HepG2 (cell line): Measurements from ENCODE around the gene TP53TG5. TPM values are rescaled to one million over a fixed set of nuclear protein-coding genes. Genes with fewer than 3 reads are reported as not detected.
A peak's percentile ranks its signal among the peaks of the same experiment; 100 is the strongest.

ENCODE experiments used
- BRCA1 ChIP-seq: sonication (generic); formaldehyde crosslinking; IDR thresholded peaks from 2 replicates; pipeline ENCODE4 v1.4.0; 2020; ENCODE audit warnings: missing genetic modification reagents
- CHD2 ChIP-seq: IDR thresholded peaks from 2 replicates; pipeline ENCODE4 v1.6.1; 2011; ENCODE audit warnings: low read depth, low read length, improper control_type of control experiment
- GMEB2 ChIP-seq: IDR thresholded peaks from 2 replicates; pipeline ENCODE4 v1.6.1; 2016; ENCODE audit warnings: missing biosample characterization, missing genetic modification reagents, low read depth
- HMGXB3 ChIP-seq: sonication (generic); formaldehyde crosslinking; IDR thresholded peaks from 2 replicates; pipeline ENCODE4 v1.4.0; 2020; ENCODE audit warnings: missing genetic modification reagents, borderline replicate concordance
- NFE2L1 ChIP-seq: sonication (generic); formaldehyde crosslinking; IDR thresholded peaks from 2 replicates; pipeline ENCODE4 v1.4.0; 2020; ENCODE audit warnings: missing genetic modification reagents, mild to moderate bottlenecking, borderline replicate concordance
- NFIB ChIP-seq: sonication (generic); formaldehyde crosslinking; IDR thresholded peaks from 2 replicates; pipeline ENCODE4 v1.9.0; 2021; ENCODE audit warnings: missing genetic modification reagents, mild to moderate bottlenecking, borderline replicate concordance
- NFYC ChIP-seq: IDR thresholded peaks from 2 replicates; pipeline ENCODE4 v1.6.1; 2016; ENCODE audit warnings: missing genetic modification reagents, missing compliant biosample characterization
- SOX13 ChIP-seq, 3 experiments: fragments of 450-650 bp in 1 of 3; sonication (generic) in 1 of 3; formaldehyde crosslinking in 1 of 3; IDR thresholded peaks in 2 of 3; conservative IDR thresholded peaks in 1 of 3; 2 replicates each; pipeline versions ENCODE4 v1.5.0 to v1.6.1; 2016 to 2020; ENCODE audit warnings: antibody characterized with exemption in 1 of 3, mild to moderate bottlenecking in 1 of 3, missing compliant biosample characterization in 1 of 3, missing genetic modification reagents in 1 of 3, moderate library complexity in 1 of 3
- ZKSCAN5 ChIP-seq: sonication (generic); formaldehyde crosslinking; IDR thresholded peaks from 2 replicates; pipeline ENCODE4 v1.5.1; 2020; ENCODE audit warnings: mild to moderate bottlenecking, missing genetic modification reagents
- ZNF234 ChIP-seq: sonication (generic); formaldehyde crosslinking; conservative IDR thresholded peaks from 2 replicates; pipeline ENCODE4 v1.5.1; 2020; ENCODE audit warnings: mild to moderate bottlenecking, missing genetic modification reagents
- ZNF263 ChIP-seq: sonication (generic); formaldehyde crosslinking; IDR thresholded peaks from 2 replicates; pipeline ENCODE4 v1.4.0; 2020; ENCODE audit warnings: missing genetic modification reagents
- ZSCAN20 ChIP-seq: sonication (generic); formaldehyde crosslinking; IDR thresholded peaks from 2 replicates; pipeline ENCODE4 v1.4.0; 2020; ENCODE audit warnings: missing genetic modification reagents, mild to moderate bottlenecking, borderline replicate concordance
- ZSCAN29 ChIP-seq: sonication (generic); formaldehyde crosslinking; conservative IDR thresholded peaks from 2 replicates; pipeline ENCODE4 v1.4.0; 2020; ENCODE audit warnings: mild to moderate bottlenecking, missing genetic modification reagents
- polyA plus RNA-seq, 8 experiments: library from polyadenylated mRNA; depleted of rRNA in 3 of 8; stranded (reverse) in 7 of 8; unstranded in 1 of 8; fragments of >200 nt; fragmentation: Illumina TruSeq in 4 of 8; extraction: Trizol in 4 of 8; gene quantifications; 2 replicates each; pipeline versions ENCODE4 v1.2.1 to v1.2.3, GENCODE V29; 2011 to 2016; ENCODE audit warnings: low read depth in 4 of 8, missing spikeins in 1 of 8, mixed read lengths in 1 of 8; ENCODE audit not compliant: insufficient read depth in 1 of 8
- total RNA-seq, 5 experiments: library from RNA; depleted of rRNA; stranded (reverse); fragments of >200 nt; fragmentation: Illumina TruSeq; extraction: Trizol; gene quantifications; 2 replicates each; pipeline ENCODE4 v1.2.3, GENCODE V29; 2016; ENCODE audit warnings: low read depth in 1 of 5
- TF ChIP-seq, protein P1 (sequence below): sonication (generic); formaldehyde crosslinking; IDR thresholded peaks from 2 replicates; pipeline ENCODE4 v1.4.0; 2020; ENCODE audit warnings: missing genetic modification reagents
- TF ChIP-seq, protein P2 (sequence below): sonication (generic); formaldehyde crosslinking; IDR thresholded peaks from 2 replicates; pipeline ENCODE4 v1.4.0; 2020; ENCODE audit warnings: missing genetic modification reagents
- TF ChIP-seq, protein P3 (sequence below): IDR thresholded peaks from 2 replicates; pipeline ENCODE4 v1.6.1; 2018; ENCODE audit warnings: missing genetic modification reagents

Gene TP53TG5
- total and polyA plus RNA-seq, 2 of the 13 experiments (the other 11 are each of a cell fraction or from before 2014, with no cell fraction given): 0.11 TPM; not detected in 1

DNA sequence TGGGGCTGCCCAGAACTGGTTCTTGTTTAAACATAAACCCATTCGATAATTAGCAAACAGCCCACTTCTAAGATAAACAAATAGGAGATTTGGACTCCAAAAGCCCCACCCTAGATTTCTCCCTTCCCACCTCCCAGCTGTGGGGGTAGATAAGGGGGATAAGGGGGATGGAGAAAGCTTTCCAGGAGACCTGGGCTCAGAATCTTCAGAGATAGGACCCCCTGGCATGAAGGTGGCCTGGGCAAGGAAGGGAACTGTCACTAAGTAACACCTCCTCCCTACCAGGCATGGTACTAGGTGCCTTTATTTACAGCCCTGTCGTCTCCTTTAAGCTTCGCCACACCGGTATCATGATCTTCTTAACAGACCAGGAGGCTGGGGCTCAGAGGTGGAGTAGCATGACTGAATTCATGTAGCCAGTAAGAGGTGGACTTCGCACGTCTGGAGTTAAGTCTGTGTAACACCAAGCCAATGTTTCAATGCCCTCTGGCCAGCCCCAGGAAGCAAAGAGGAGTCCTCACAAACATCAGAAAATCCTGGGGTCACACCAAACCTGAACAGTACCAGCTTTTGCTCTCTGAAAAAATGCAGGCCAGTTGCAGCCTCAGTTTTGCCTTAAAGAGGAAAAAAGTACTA, 34.5 kb downstream of the TP53TG5 start (continued):
- TF ChIP-seq NFE2L1 (CRISPR knock-in tag) (no peak), ZSCAN20 (0 out of 2 replicates have a peak, but pooled peaks have one; percentile 5), ZNF234 (CRISPR knock-in tag) (no peak), ZSCAN29 (CRISPR knock-in tag) (peak; percentile 85; the same call in 1 of the 2 replicates), SOX13 (IDR thresholded peaks at IDR 0.05) (no peak; the same call in 1 of the 2 replicates), SOX13 (CRISPR knock-in tag; conservative IDR thresholded peaks at IDR 0.05 in 1 of 2, IDR thresholded peaks at IDR 0.05 in 1 of 2) (peak in 1 of 2 experiments; percentile 7; a peak in 2 of 4 replicates), NFYC (CRISPR knock-in tag) (no peak), GMEB2 (CRISPR knock-in tag) (no peak), BRCA1 (CRISPR knock-in tag) (no peak), HMGXB3 (CRISPR knock-in tag) (no peak), CHD2 (no peak), ZNF263 (CRISPR knock-in tag) (0 out of 2 replicates have a peak, but pooled peaks have one; percentile 12), NFIB (CRISPR knock-in tag) (no peak), ZKSCAN5 (no peak)
- TF ChIP-seq, protein P1, sequence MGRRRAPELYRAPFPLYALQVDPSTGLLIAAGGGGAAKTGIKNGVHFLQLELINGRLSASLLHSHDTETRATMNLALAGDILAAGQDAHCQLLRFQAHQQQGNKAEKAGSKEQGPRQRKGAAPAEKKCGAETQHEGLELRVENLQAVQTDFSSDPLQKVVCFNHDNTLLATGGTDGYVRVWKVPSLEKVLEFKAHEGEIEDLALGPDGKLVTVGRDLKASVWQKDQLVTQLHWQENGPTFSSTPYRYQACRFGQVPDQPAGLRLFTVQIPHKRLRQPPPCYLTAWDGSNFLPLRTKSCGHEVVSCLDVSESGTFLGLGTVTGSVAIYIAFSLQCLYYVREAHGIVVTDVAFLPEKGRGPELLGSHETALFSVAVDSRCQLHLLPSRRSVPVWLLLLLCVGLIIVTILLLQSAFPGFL (CRISPR knock-in tag): no peak
- TF ChIP-seq, protein P2, sequence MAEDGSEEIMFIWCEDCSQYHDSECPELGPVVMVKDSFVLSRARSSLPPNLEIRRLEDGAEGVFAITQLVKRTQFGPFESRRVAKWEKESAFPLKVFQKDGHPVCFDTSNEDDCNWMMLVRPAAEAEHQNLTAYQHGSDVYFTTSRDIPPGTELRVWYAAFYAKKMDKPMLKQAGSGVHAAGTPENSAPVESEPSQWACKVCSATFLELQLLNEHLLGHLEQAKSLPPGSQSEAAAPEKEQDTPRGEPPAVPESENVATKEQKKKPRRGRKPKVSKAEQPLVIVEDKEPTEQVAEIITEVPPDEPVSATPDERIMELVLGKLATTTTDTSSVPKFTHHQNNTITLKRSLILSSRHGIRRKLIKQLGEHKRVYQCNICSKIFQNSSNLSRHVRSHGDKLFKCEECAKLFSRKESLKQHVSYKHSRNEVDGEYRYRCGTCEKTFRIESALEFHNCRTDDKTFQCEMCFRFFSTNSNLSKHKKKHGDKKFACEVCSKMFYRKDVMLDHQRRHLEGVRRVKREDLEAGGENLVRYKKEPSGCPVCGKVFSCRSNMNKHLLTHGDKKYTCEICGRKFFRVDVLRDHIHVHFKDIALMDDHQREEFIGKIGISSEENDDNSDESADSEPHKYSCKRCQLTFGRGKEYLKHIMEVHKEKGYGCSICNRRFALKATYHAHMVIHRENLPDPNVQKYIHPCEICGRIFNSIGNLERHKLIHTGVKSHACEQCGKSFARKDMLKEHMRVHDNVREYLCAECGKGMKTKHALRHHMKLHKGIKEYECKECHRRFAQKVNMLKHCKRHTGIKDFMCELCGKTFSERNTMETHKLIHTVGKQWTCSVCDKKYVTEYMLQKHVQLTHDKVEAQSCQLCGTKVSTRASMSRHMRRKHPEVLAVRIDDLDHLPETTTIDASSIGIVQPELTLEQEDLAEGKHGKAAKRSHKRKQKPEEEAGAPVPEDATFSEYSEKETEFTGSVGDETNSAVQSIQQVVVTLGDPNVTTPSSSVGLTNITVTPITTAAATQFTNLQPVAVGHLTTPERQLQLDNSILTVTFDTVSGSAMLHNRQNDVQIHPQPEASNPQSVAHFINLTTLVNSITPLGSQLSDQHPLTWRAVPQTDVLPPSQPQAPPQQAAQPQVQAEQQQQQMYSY (CRISPR knock-in tag): no peak
- TF ChIP-seq, protein P3, sequence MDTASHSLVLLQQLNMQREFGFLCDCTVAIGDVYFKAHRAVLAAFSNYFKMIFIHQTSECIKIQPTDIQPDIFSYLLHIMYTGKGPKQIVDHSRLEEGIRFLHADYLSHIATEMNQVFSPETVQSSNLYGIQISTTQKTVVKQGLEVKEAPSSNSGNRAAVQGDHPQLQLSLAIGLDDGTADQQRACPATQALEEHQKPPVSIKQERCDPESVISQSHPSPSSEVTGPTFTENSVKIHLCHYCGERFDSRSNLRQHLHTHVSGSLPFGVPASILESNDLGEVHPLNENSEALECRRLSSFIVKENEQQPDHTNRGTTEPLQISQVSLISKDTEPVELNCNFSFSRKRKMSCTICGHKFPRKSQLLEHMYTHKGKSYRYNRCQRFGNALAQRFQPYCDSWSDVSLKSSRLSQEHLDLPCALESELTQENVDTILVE (CRISPR knock-in tag): peak; percentile 1; the same call in 1 of the 2 replicates
